Measurements from ENCODE around the gene IGIP.

IGIP gene

GRCh38 chr5:140093866-140094265, 31.9 kb upstream of the IGIP start:
- no peaks in the 10 kb centered on the region for H3K79me1 ChIP-seq (ENCODE audit: low read depth, low read length)

GRCh38 chr5:140094889-140095288, 30.8 kb upstream of the IGIP start:
- H3K4me2 ChIP-seq (ENCODE audit: insufficient read depth, low read length, poor library complexity, severe bottlenecking) = no peak overlapping the region
- no peak overlapping the region for H3K14ac ChIP-seq (ENCODE audit: low read length)
- no peak overlapping the region for H3K4ac ChIP-seq (ENCODE audit: low read length)
- H3K9ac ChIP-seq (ENCODE audit: low read depth, low read length, poor library complexity) = no peak overlapping the region
- peaks cover 0 to 3% of the 10 kb centered on the region in 2 donors for H3K9me3 ChIP-seq (replicated peaks in 1 of 2; ENCODE audit: control insufficient read depth in 2 of 2, insufficient read depth in 1 of 2, low read depth in 1 of 2, low read length in 2 of 2)
- H3K27me3 ChIP-seq (ENCODE audit: control insufficient read depth in 3 of 3, insufficient read depth in 3 of 3, low read depth in 1 of 3, low read length in 3 of 3) = peaks cover 0 to 36% (median 0%) of the 10 kb centered on the region in 3 experiments
- no peak overlapping the region for H3K23ac ChIP-seq (ENCODE audit: low read depth, low read length, poor library complexity)
- no peak overlapping the region for H2AFZ ChIP-seq (ENCODE audit: low read length)
- no peak overlapping the region for H3K18ac ChIP-seq (ENCODE audit: low read length)
- no peak overlapping the region for H3K4me3 ChIP-seq (ENCODE audit: low read length in 2 of 2)
- no peaks in the 10 kb centered on the region for H3K36me3 ChIP-seq (replicated peaks in 1 of 2; ENCODE audit: control insufficient read depth in 2 of 2, insufficient read depth in 2 of 2, low read length in 2 of 2)
- H2BK120ac ChIP-seq (ENCODE audit: low read depth, low read length) = no peak overlapping the region
- no peak overlapping the region for H3K27ac ChIP-seq (replicated peaks; ENCODE audit: low read length)
- DNase-seq (ENCODE audit: low spot score) = no peak
- no peak overlapping the region for H4K8ac ChIP-seq (ENCODE audit: low read depth, low read length)
- H2BK15ac ChIP-seq (ENCODE audit: low read length) = no peak overlapping the region
- no peak overlapping the region for H4K91ac ChIP-seq (ENCODE audit: low read depth, low read length, poor library complexity)
- H2AK5ac ChIP-seq (ENCODE audit: low read depth, low read length) = no peak overlapping the region
- no peaks in the 10 kb centered on the region for H3K4me1 ChIP-seq (ENCODE audit: control insufficient read depth in 2 of 2, insufficient read depth in 1 of 2, low read depth in 1 of 2, low read length in 2 of 2)
- no peak overlapping the region for H2BK5ac ChIP-seq (ENCODE audit: low read length)
- H2BK12ac ChIP-seq (ENCODE audit: low read length) = no peak overlapping the region
- no peaks in the 10 kb centered on the region for H3K79me1 ChIP-seq (ENCODE audit: low read depth, low read length)

More at GRCh38 chr5:140093866-140094265, 31.9 kb upstream of the IGIP start:
- no peak overlapping the region for H2BK5ac ChIP-seq (ENCODE audit: low read length)
- H4K8ac ChIP-seq (ENCODE audit: low read depth, low read length) = no peak overlapping the region
- no peak for DNase-seq (ENCODE audit: low spot score)
- H2AFZ ChIP-seq (ENCODE audit: low read length) = no peak overlapping the region
- H2BK120ac ChIP-seq (ENCODE audit: low read depth, low read length) = no peak overlapping the region
- no peaks in the 10 kb centered on the region for H3K36me3 ChIP-seq (replicated peaks in 1 of 2; ENCODE audit: control insufficient read depth in 2 of 2, insufficient read depth in 2 of 2, low read length in 2 of 2)
- peaks cover 0 to 3% of the 10 kb centered on the region in 2 donors for H3K9me3 ChIP-seq (replicated peaks in 1 of 2; ENCODE audit: control insufficient read depth in 2 of 2, insufficient read depth in 1 of 2, low read depth in 1 of 2, low read length in 2 of 2)
- H3K27me3 ChIP-seq (ENCODE audit: control insufficient read depth in 3 of 3, insufficient read depth in 3 of 3, low read depth in 1 of 3, low read length in 3 of 3) = peaks cover 0 to 39% (median 0%) of the 10 kb centered on the region in 3 experiments
- no peak overlapping the region for H3K14ac ChIP-seq (ENCODE audit: low read length)
- no peak overlapping the region for H2BK15ac ChIP-seq (ENCODE audit: low read length)
- no peak overlapping the region for H3K4me3 ChIP-seq (ENCODE audit: low read length in 2 of 2)
- no CpG with 5 or more reads among the region's 1 CpG for WGBS, 2 donors (ENCODE audit: extremely low coverage in 2 of 2, insufficient read length in 2 of 2, insufficient replicate concordance in 1 of 2)
- no peak overlapping the region for H2BK12ac ChIP-seq (ENCODE audit: low read length)
- no peaks in the 10 kb centered on the region for H3K4me1 ChIP-seq (ENCODE audit: control insufficient read depth in 2 of 2, insufficient read depth in 1 of 2, low read depth in 1 of 2, low read length in 2 of 2)
- H3K9ac ChIP-seq (ENCODE audit: low read depth, low read length, poor library complexity) = no peak overlapping the region
- no peak overlapping the region for H3K23ac ChIP-seq (ENCODE audit: low read depth, low read length, poor library complexity)
- H4K91ac ChIP-seq (ENCODE audit: low read depth, low read length, poor library complexity) = no peak overlapping the region
- no peak overlapping the region for H3K4ac ChIP-seq (ENCODE audit: low read length)
- H3K4me2 ChIP-seq (ENCODE audit: insufficient read depth, low read length, poor library complexity, severe bottlenecking) = no peak overlapping the region
- no peak overlapping the region for H3K18ac ChIP-seq (ENCODE audit: low read length)
- H2AK5ac ChIP-seq (ENCODE audit: low read depth, low read length) = no peak overlapping the region
- no peak overlapping the region for H3K27ac ChIP-seq (replicated peaks; ENCODE audit: low read length)

- Histone ChIP-seq H4K8ac (ENCODE audit: low read depth, low read length) (no peak overlapping the region), H4K91ac (ENCODE audit: low read depth, low read length, poor library complexity) (no peak overlapping the region), H2BK120ac (ENCODE audit: low read depth, low read length) (no peak overlapping the region), H3K4me2 (ENCODE audit: insufficient read depth, low read length, poor library complexity, severe bottlenecking) (no peak overlapping the region), H3K14ac (ENCODE audit: low read length) (no peak overlapping the region), H3K9me3 (replicated peaks in 1 of 2; ENCODE audit: control insufficient read depth in 2 of 2, insufficient read depth in 1 of 2, low read depth in 1 of 2, low read length in 2 of 2) (no peaks in the 10 kb centered on the region), H2BK5ac (ENCODE audit: low read length) (no peak overlapping the region), H3K18ac (ENCODE audit: low read length) (no peak overlapping the region), H2AK5ac (ENCODE audit: low read depth, low read length) (no peak overlapping the region), H3K36me3 (replicated peaks in 1 of 2; ENCODE audit: control insufficient read depth in 2 of 2, insufficient read depth in 2 of 2, low read length in 2 of 2) (no peaks in the 10 kb centered on the region), H3K23ac (ENCODE audit: low read depth, low read length, poor library complexity) (no peak overlapping the region), H3K27me3 (ENCODE audit: control insufficient read depth in 3 of 3, insufficient read depth in 3 of 3, low read depth in 1 of 3, low read length in 3 of 3) (peaks cover 0 to 44% (median 13%) of the 10 kb centered on the region in 3 experiments), H3K4ac (ENCODE audit: low read length) (no peak overlapping the region), H3K79me1 (ENCODE audit: low read depth, low read length) (no peaks in the 10 kb centered on the region), H2BK15ac (ENCODE audit: low read length) (no peak overlapping the region), H3K9ac (ENCODE audit: low read depth, low read length, poor library complexity) (no peak overlapping the region), H3K4me1 (ENCODE audit: control insufficient read depth in 2 of 2, insufficient read depth in 1 of 2, low read depth in 1 of 2, low read length in 2 of 2) (no peaks in the 10 kb centered on the region), H3K27ac (replicated peaks; ENCODE audit: low read length) (no peak overlapping the region), H2BK12ac (ENCODE audit: low read length) (no peak overlapping the region), H2AFZ (ENCODE audit: low read length) (no peak overlapping the region), H3K4me3 (ENCODE audit: low read length in 2 of 2) (no peak overlapping the region)
- DNase-seq (ENCODE audit: low spot score) = no peak
- no CpG with 5 or more reads among the region's 1 CpG for WGBS, 2 donors (ENCODE audit: extremely low coverage in 2 of 2, insufficient read length in 2 of 2, insufficient replicate concordance in 1 of 2)
These were observed 24.6 kb upstream of the IGIP start for GRCh38 chr5:140101179-140101578.

- H2BK120ac ChIP-seq (ENCODE audit: low read depth, low read length) = no peak overlapping the region
- H2BK15ac ChIP-seq (ENCODE audit: low read length) = no peak overlapping the region
- H4K91ac ChIP-seq (ENCODE audit: low read depth, low read length, poor library complexity) = no peak overlapping the region
- H3K27me3 ChIP-seq (ENCODE audit: control insufficient read depth in 3 of 3, insufficient read depth in 3 of 3, low read depth in 1 of 3, low read length in 3 of 3) = peaks cover 0 to 39% (median 26%) of the 10 kb centered on the region in 3 experiments
- H3K4ac ChIP-seq (ENCODE audit: low read length) = no peak overlapping the region
- H3K23ac ChIP-seq (ENCODE audit: low read depth, low read length, poor library complexity) = no peak overlapping the region
- H3K9ac ChIP-seq (ENCODE audit: low read depth, low read length, poor library complexity) = no peak overlapping the region
- no peak overlapping the region for H4K8ac ChIP-seq (ENCODE audit: low read depth, low read length)
- no CpG with 5 or more reads among the region's 1 CpG for WGBS, 2 donors (ENCODE audit: extremely low coverage in 2 of 2, insufficient read length in 2 of 2, insufficient replicate concordance in 1 of 2)
- no peaks in the 10 kb centered on the region for H3K79me1 ChIP-seq (ENCODE audit: low read depth, low read length)
- no peak overlapping the region for H2AFZ ChIP-seq (ENCODE audit: low read length)
- H2BK5ac ChIP-seq (ENCODE audit: low read length) = no peak overlapping the region
- no peak overlapping the region for H3K4me2 ChIP-seq (ENCODE audit: insufficient read depth, low read length, poor library complexity, severe bottlenecking)
- H3K4me3 ChIP-seq (ENCODE audit: low read length in 2 of 2) = no peak overlapping the region
- no peak overlapping the region for H3K14ac ChIP-seq (ENCODE audit: low read length)
- H3K27ac ChIP-seq (replicated peaks; ENCODE audit: low read length) = no peak overlapping the region
- H3K18ac ChIP-seq (ENCODE audit: low read length) = no peak overlapping the region
- H3K36me3 ChIP-seq (replicated peaks in 1 of 2; ENCODE audit: control insufficient read depth in 2 of 2, insufficient read depth in 2 of 2, low read length in 2 of 2) = no peaks in the 10 kb centered on the region
- no peaks in the 10 kb centered on the region for H3K9me3 ChIP-seq (replicated peaks in 1 of 2; ENCODE audit: control insufficient read depth in 2 of 2, insufficient read depth in 1 of 2, low read depth in 1 of 2, low read length in 2 of 2)
- no peak overlapping the region for H2BK12ac ChIP-seq (ENCODE audit: low read length)
- DNase-seq (ENCODE audit: low spot score) = no peak
- peaks cover 5% of the 10 kb centered on the region in 2 donors for H3K4me1 ChIP-seq (ENCODE audit: control insufficient read depth in 2 of 2, insufficient read depth in 1 of 2, low read depth in 1 of 2, low read length in 2 of 2)
- H2AK5ac ChIP-seq (ENCODE audit: low read depth, low read length) = no peak overlapping the region
These were observed 22.6 kb upstream of the IGIP start for GRCh38 chr5:140103154-140103553.
